K562 (cell line): ENCODE results near the gene HIGD1C. TPM values are rescaled to one million over a fixed set of nuclear protein-coding genes. Genes with fewer than 3 reads are reported as not detected.

ENCODE experiments used
- polyA plus RNA-seq, 8 experiments: library from polyadenylated mRNA; depleted of rRNA in 4 of 8; stranded (reverse) in 5 of 8; unstranded in 3 of 8; fragments of >200 nt; fragmentation: Nextera tagmentation in 2 of 8; fragmentation: Illumina TruSeq in 1 of 8; extraction: Ambion mirVana in 2 of 8; extraction: Trizol in 1 of 8; gene quantifications; 2 replicates each; pipeline versions ENCODE4 v1.2.1 to v1.2.3, GENCODE V29; 2011 to 2014; ENCODE audit warnings: inconsistent platforms in 1 of 8, missing spikeins in 1 of 8
- total RNA-seq, 7 experiments: library from RNA; depleted of rRNA in 6 of 7; stranded (reverse); fragments of >200 nt in 6 of 7; fragmentation: Illumina TruSeq in 2 of 7; extraction: Trizol in 2 of 7; gene quantifications; 2 replicates each; pipeline versions ENCODE4 v1.2.1 to v1.2.3, GENCODE V29; 2011 to 2021; ENCODE audit warnings: low replicate concordance in 1 of 7
- TF ChIP-seq, protein P1 (sequence below), 2 experiments: fragments of 450-650 bp; IDR thresholded peaks; 2 replicates each; pipeline ENCODE4 v1.6.1; 2016; ENCODE audit warnings: mild to moderate bottlenecking in 2 of 2, borderline replicate concordance in 1 of 2, low read depth in 1 of 2, moderate library complexity in 1 of 2
- TF ChIP-seq, protein P2 (sequence below), 2 experiments: fragments of 450-650 bp in 1 of 2; sonication (generic) in 1 of 2; formaldehyde crosslinking in 1 of 2; IDR thresholded peaks; 2 replicates each; pipeline versions ENCODE4 v1.7.1 to v1.9.0; 2016 to 2022; ENCODE audit warnings: inconsistent platforms in 1 of 2, mild to moderate bottlenecking in 1 of 2, missing genetic modification reagents in 1 of 2
- TF ChIP-seq, protein P3 (sequence below): IDR thresholded peaks from 3 replicates; pipeline ENCODE4 v1.6.1; 2011; ENCODE audit warnings: borderline replicate concordance, mild to moderate bottlenecking, moderate library complexity; ENCODE audit not compliant: insufficient read length; ENCODE audit errors: extremely low read depth

HIGD1C gene
- total and polyA plus RNA-seq, 9 of the 15 experiments (the other 6 are each of a cell fraction or from before 2014, with no cell fraction given), result not detected

DNA sequence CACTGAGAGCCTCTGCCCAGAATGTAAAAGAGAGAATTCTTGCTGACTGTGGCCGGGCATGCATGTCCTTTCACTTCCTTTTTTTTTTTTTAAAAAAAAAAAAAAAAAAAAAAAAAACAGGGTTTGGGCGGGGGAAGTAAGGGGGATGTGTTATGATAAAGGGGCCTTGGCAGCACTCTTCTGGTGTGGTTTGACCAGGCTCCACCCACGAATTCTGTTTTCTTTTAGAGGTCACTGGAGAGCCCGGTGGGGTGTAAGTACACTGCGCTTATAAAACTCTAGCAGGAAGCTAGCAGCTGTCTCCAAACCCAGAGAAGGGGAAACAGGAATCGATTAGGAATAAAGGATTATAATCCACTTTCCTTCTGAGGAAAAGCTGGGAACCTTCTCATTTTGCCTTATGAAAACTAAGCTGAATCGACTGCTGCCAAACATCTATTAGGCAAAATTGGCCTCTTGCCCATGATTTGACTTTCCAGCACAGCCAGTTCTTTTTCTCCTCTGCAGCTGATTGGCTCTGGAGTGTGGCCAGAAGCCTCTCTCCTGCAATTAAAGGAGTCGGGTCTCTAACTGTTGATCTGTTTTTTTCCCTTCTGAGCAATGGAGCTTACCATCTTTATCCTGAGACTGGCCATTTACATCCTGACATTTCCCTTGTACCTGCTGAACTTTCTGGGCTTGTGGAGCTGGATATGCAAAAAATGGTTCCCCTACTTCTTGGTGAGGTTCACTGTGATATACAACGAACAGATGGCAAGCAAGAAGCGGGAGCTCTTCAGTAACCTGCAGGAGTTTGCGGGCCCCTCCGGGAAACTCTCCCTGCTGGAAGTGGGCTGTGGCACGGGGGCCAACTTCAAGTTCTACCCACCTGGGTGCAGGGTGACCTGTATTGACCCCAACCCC lies 27.7 kb upstream of the HIGD1C start (continued):
- TF ChIP-seq, protein P1, sequence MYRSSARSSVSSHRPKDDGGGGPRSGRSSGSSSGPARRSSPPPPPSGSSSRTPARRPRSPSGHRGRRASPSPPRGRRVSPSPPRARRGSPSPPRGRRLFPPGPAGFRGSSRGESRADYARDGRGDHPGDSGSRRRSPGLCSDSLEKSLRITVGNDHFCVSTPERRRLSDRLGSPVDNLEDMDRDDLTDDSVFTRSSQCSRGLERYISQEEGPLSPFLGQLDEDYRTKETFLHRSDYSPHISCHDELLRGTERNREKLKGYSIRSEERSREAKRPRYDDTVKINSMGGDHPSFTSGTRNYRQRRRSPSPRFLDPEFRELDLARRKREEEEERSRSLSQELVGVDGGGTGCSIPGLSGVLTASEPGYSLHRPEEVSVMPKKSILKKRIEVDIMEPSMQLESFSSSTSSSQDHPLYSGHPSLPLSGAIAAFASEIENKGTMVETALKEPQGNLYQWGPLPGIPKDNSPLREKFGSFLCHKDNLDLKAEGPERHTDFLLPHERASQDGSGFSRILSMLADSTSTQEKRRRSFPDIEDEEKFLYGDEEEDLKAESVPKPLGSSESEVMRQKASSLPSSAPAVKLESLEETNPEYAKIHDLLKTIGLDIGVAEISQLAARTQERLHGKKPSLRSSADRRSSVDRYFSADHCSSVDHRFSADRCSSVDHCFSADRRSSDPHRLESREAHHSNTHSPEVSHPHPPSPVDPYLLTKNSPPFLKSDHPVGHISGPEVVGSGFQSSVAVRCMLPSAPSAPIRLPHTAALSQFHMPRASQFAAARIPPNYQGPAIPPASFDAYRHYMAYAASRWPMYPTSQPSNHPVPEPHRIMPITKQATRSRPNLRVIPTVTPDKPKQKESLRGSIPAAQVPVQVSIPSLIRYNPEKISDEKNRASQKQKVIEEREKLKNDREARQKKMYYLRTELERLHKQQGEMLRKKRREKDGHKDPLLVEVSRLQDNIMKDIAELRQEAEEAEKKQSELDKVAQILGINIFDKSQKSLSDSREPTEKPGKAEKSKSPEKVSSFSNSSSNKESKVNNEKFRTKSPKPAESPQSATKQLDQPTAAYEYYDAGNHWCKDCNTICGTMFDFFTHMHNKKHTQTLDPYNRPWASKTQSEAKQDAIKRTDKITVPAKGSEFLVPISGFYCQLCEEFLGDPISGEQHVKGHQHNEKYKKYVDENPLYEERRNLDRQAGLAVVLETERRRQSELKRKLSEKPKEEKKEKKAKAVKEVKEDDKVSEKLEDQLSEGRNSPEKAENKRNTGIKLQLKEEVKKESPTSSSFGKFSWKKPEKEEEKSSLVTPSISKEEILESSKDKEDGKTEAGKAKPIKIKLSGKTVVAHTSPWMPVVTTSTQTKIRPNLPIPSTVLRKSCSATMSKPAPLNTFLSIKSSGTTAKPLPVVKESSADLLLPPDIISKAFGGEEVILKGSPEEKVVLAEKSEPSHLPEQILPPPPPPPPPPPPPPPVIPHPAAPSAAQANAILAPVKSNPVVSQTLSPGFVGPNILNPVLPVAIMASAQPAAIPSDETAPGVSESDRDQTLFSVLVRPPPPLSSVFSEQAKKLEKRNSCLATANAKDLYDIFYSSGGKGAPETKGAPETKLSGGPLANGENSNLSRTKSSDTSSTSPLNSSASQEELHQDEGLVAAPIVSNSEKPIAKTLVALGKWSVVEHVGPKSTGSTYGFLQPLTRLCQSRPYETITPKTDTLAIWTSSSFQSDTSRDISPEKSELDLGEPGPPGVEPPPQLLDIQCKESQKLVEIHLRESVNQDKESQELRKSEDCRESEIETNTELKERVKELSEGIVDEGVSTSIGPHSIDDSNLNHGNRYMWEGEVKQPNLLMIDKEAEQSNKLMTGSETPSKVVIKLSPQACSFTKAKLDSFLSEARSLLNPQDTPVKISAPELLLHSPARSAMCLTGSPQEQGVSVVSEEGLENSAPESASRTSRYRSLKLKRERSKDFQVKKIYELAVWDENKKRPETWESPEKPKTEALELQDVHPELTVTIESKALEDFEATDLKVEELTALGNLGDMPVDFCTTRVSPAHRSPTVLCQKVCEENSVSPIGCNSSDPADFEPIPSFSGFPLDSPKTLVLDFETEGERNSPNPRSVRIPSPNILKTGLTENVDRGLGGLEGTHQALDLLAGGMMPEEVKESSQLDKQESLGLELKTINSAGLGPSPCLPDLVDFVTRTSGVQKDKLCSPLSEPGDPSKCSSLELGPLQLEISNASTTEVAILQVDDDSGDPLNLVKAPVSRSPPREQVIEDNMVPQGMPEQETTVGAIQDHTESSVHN (IDR thresholded peaks at IDR 0.05; ENCODE audit: borderline replicate concordance in 1 of 2, low read depth in 1 of 2), result no peak
- TF ChIP-seq, protein P2, sequence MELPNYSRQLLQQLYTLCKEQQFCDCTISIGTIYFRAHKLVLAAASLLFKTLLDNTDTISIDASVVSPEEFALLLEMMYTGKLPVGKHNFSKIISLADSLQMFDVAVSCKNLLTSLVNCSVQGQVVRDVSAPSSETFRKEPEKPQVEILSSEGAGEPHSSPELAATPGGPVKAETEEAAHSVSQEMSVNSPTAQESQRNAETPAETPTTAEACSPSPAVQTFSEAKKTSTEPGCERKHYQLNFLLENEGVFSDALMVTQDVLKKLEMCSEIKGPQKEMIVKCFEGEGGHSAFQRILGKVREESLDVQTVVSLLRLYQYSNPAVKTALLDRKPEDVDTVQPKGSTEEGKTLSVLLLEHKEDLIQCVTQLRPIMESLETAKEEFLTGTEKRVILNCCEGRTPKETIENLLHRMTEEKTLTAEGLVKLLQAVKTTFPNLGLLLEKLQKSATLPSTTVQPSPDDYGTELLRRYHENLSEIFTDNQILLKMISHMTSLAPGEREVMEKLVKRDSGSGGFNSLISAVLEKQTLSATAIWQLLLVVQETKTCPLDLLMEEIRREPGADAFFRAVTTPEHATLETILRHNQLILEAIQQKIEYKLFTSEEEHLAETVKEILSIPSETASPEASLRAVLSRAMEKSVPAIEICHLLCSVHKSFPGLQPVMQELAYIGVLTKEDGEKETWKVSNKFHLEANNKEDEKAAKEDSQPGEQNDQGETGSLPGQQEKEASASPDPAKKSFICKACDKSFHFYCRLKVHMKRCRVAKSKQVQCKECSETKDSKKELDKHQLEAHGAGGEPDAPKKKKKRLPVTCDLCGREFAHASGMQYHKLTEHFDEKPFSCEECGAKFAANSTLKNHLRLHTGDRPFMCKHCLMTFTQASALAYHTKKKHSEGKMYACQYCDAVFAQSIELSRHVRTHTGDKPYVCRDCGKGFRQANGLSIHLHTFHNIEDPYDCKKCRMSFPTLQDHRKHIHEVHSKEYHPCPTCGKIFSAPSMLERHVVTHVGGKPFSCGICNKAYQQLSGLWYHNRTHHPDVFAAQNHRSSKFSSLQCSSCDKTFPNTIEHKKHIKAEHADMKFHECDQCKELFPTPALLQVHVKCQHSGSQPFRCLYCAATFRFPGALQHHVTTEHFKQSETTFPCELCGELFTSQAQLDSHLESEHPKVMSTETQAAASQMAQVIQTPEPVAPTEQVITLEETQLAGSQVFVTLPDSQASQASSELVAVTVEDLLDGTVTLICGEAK (IDR thresholded peaks at IDR 0.05), result no peak
- TF ChIP-seq, protein P2 (CRISPR knock-in tag; IDR thresholded peaks at IDR 0.05), result no peak
- TF ChIP-seq, protein P3, sequence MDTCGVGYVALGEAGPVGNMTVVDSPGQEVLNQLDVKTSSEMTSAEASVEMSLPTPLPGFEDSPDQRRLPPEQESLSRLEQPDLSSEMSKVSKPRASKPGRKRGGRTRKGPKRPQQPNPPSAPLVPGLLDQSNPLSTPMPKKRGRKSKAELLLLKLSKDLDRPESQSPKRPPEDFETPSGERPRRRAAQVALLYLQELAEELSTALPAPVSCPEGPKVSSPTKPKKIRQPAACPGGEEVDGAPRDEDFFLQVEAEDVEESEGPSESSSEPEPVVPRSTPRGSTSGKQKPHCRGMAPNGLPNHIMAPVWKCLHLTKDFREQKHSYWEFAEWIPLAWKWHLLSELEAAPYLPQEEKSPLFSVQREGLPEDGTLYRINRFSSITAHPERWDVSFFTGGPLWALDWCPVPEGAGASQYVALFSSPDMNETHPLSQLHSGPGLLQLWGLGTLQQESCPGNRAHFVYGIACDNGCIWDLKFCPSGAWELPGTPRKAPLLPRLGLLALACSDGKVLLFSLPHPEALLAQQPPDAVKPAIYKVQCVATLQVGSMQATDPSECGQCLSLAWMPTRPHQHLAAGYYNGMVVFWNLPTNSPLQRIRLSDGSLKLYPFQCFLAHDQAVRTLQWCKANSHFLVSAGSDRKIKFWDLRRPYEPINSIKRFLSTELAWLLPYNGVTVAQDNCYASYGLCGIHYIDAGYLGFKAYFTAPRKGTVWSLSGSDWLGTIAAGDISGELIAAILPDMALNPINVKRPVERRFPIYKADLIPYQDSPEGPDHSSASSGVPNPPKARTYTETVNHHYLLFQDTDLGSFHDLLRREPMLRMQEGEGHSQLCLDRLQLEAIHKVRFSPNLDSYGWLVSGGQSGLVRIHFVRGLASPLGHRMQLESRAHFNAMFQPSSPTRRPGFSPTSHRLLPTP, result no peak
